HEK293 (cell line): ENCODE measurements around the gene MAP3K6.

Source experiments
- CTCF ChIA-PET: fragments of 350-600 bp; formaldehyde crosslinking; extraction: SDS; loops from one replicate; lab custom pipeline; 2021; ENCODE audit warnings: antibody characterized with exemption; lab: Yijun Ruan, JAX
- POLR2A ChIA-PET: fragments of 300-600 bp; formaldehyde crosslinking; extraction: SDS; loops from one replicate; lab custom pipeline; 2020; ENCODE audit warnings: antibody characterized with exemption, inconsistent platforms; lab: Yijun Ruan, JAX
- H3K27ac ChIP-seq: fragments of 200-500 bp; sonication (Bioruptor generic); 2 replicates; pipeline ENCODE4 v1.5.1; 2014; ENCODE audit warnings: low read depth, low read length, control low read depth, inconsistent platforms; ENCODE audit errors: extremely low read depth
- H3K36me3 ChIP-seq, 2 experiments: fragments of 200-500 bp in 1 of 2; sonication (Bioruptor generic) in 1 of 2; 1 replicate in 1 of 2; 2 replicates in 1 of 2; pipeline ENCODE4 v1.5.1; 2014 to 2017; ENCODE audit warnings: inconsistent platforms in 2 of 2, low read length in 2 of 2; ENCODE audit not compliant: control insufficient read depth in 2 of 2, insufficient read depth in 1 of 2
- H3K4me1 ChIP-seq: fragments of 200-500 bp; sonication (Bioruptor generic); 2 replicates; pipeline ENCODE4 v1.5.1; 2014; ENCODE audit warnings: mild to moderate bottlenecking, low read length, inconsistent platforms; ENCODE audit not compliant: control insufficient read depth, insufficient read depth
- H3K4me3 ChIP-seq: 2 replicates; pipeline ENCODE4 v1.5.1; 2011; ENCODE audit warnings: low read depth, mild to moderate bottlenecking, control low read depth, low read length, moderate library complexity
- H3K9me3 ChIP-seq: fragments of 200-500 bp; sonication (Bioruptor generic); 2 replicates; pipeline ENCODE4 v1.5.1; 2014; ENCODE audit warnings: low read depth, low read length, inconsistent platforms; ENCODE audit not compliant: control insufficient read depth, insufficient read depth
- BCL11B ChIP-seq: fragments of 450-650 bp; formaldehyde crosslinking; IDR thresholded peaks from 2 replicates; pipeline ENCODE4 v1.5.1; 2016; ENCODE audit warnings: low read depth, missing biosample characterization, missing genetic modification characterization
- EGR2 ChIP-seq: fragments of 450-650 bp; formaldehyde crosslinking; IDR thresholded peaks from 2 replicates; pipeline ENCODE4 v1.5.1; 2016; ENCODE audit warnings: low read depth, missing biosample characterization, missing genetic modification characterization
- MEIS1 ChIP-seq: sonication (generic); formaldehyde crosslinking; IDR thresholded peaks from 2 replicates; pipeline ENCODE4 v1.8.1; 2022; ENCODE audit warnings: missing genetic modification reagents, mild to moderate bottlenecking, borderline replicate concordance
- MYNN ChIP-seq: fragments of 450-650 bp; formaldehyde crosslinking; IDR thresholded peaks from 2 replicates; pipeline ENCODE4 v1.5.1; 2016; ENCODE audit warnings: missing biosample characterization, missing genetic modification characterization, borderline replicate concordance
- ZBTB17 ChIP-seq: fragments of 450-650 bp; formaldehyde crosslinking; IDR thresholded peaks from 2 replicates; pipeline ENCODE4 v1.5.1; 2016; ENCODE audit warnings: missing biosample characterization, missing genetic modification characterization
- ZEB2 ChIP-seq: fragments of 450-650 bp; formaldehyde crosslinking; IDR thresholded peaks from 2 replicates; pipeline ENCODE4 v1.5.1; 2016; ENCODE audit warnings: missing biosample characterization, missing genetic modification characterization
- ZFHX2 ChIP-seq: fragments of 450-650 bp; formaldehyde crosslinking; conservative IDR thresholded peaks from 2 replicates; pipeline ENCODE4 v1.5.1; 2016; ENCODE audit warnings: missing biosample characterization, missing genetic modification characterization
- ZFP3 ChIP-seq: fragments of 450-650 bp; formaldehyde crosslinking; IDR thresholded peaks from 2 replicates; pipeline ENCODE4 v1.5.1; 2016; ENCODE audit warnings: low read depth, missing biosample characterization, missing genetic modification characterization
- ZNF18 ChIP-seq: fragments of 450-650 bp; formaldehyde crosslinking; IDR thresholded peaks from 2 replicates; pipeline ENCODE4 v1.5.1; 2016; ENCODE audit warnings: missing biosample characterization, missing genetic modification characterization
- ZNF223 ChIP-seq: fragments of 450-650 bp; formaldehyde crosslinking; IDR thresholded peaks from 2 replicates; pipeline ENCODE4 v1.5.1; 2016; ENCODE audit warnings: missing biosample characterization, missing genetic modification characterization
- ZNF311 ChIP-seq: fragments of 450-650 bp; formaldehyde crosslinking; IDR thresholded peaks from 2 replicates; pipeline ENCODE4 v1.5.1; 2017; ENCODE audit warnings: missing biosample characterization, missing genetic modification characterization, borderline replicate concordance
- ZNF366 ChIP-seq: fragments of 450-650 bp; formaldehyde crosslinking; conservative IDR thresholded peaks from 2 replicates; pipeline ENCODE4 v1.5.1; 2016; ENCODE audit warnings: missing biosample characterization, missing genetic modification characterization
- ZNF473 ChIP-seq: fragments of 450-650 bp; formaldehyde crosslinking; IDR thresholded peaks from 2 replicates; pipeline ENCODE4 v1.5.1; 2017; ENCODE audit warnings: missing biosample characterization, missing genetic modification characterization
- ZNF639 ChIP-seq: fragments of 450-650 bp; formaldehyde crosslinking; IDR thresholded peaks from 2 replicates; pipeline ENCODE4 v1.5.1; 2016; ENCODE audit warnings: missing biosample characterization, missing genetic modification characterization
- ZNF658 ChIP-seq: fragments of 450-650 bp; formaldehyde crosslinking; IDR thresholded peaks from 2 replicates; pipeline ENCODE4; 2016; ENCODE audit warnings: missing biosample characterization, missing genetic modification characterization
- ZSCAN4 ChIP-seq: fragments of 450-650 bp; formaldehyde crosslinking; IDR thresholded peaks from 2 replicates; pipeline ENCODE4 v1.5.1; 2017; ENCODE audit warnings: missing biosample characterization, missing genetic modification characterization
- TF ChIP-seq, protein P1 (sequence below): fragments of 450-650 bp; formaldehyde crosslinking; IDR thresholded peaks from 2 replicates; pipeline ENCODE4 v1.5.1; 2016; ENCODE audit warnings: missing biosample characterization, missing genetic modification characterization

Gene MAP3K6

GRCh38 chr1:27400082-27400962 is 33.6 kb upstream of the MAP3K6 start:
- H3K36me3 ChIP-seq = peaks cover 0 to 12% of the 10 kb centered on the region in 2 experiments; a peak in 1 of 3 replicates
- TF ChIP-seq ZSCAN4 (tag by site-specific recombination) (peak; percentile 56; the same call in 1 of the 2 replicates), ZNF311 (tag by site-specific recombination) (no peak)
- no peak overlapping the region for H3K27ac ChIP-seq
- H3K4me3 ChIP-seq = no peak overlapping the region
- H3K9me3 ChIP-seq = no peaks in the 10 kb centered on the region
- H3K4me1 ChIP-seq = no peaks in the 10 kb centered on the region
- ChIA-PET POLR2A (interaction anchor here (0.9 kb wide), 1 partner anchor 35 kb away, joined by 5 read pairs; no protein-coding TSS in a partner anchor), CTCF (interaction anchor here (0.6 to 7.4 kb wide), 2 partner anchors 102 to 168 kb away, joined by 3 to 202 read pairs; no protein-coding TSS in a partner anchor)

DNA sequence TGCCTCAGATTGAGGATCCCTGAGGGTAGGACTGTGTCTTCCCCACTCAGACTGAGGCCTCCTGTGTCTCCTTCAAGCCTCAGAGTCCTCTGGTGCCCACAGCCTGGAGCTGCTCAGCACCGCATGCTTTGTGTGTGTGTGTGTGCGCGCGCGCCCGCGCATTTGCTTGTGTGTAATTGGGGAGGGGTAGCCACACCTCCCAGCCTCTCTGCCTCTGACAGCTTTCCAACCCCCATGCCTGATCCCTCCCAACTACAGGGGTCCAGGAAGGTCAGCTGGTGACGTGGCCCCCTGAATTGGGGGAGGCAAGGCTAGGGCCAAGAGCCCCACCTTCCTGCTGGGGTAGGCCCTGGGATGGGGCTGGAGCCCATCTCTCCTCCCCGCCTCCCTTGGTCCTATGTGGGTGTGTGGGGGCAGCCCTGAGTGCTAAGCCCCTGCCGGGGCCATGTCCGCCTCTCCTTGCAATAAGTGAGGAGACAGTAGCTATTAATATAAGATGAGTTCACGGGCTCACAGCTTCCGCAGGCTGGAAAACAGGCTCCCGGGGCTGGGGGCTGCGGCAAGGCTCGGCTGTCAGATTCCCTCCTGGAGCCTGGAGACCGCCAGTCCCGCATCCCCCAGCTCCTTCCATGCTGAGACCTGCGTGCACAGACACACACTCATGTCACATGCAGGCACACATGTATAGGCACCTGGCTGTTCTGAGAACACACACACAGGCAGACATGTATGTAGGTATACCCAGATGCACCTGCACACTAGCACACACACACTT is 32.7 kb upstream of the MAP3K6 start:
- peaks cover 0 to 6% of the 10 kb centered on the region in 2 experiments; a peak in 1 of 3 replicates for H3K36me3 ChIP-seq
- H3K4me1 ChIP-seq = no peaks in the 10 kb centered on the region
- POLR2A ChIA-PET = interaction anchor here (0.6 to 0.8 kb wide), 2 partner anchors 21 to 102 kb away, joined by 3 to 8 read pairs; no protein-coding TSS in a partner anchor
- no peaks in the 10 kb centered on the region for H3K9me3 ChIP-seq
- CTCF ChIA-PET = interaction anchor here (0.7 to 7.4 kb wide), 4 partner anchors 17 to 208 kb away, joined by 3 to 202 read pairs (median 6); no protein-coding TSS in a partner anchor
- H3K4me3 ChIP-seq = no peak overlapping the region
- no peak for TF ChIP-seq ZEB2 (tag by site-specific recombination)
- TF ChIP-seq EGR2 = 0 out of 2 replicates have a peak, but pooled peaks have one; percentile 9
- peak; percentile 58 for TF ChIP-seq ZFHX2
- TF ChIP-seq, all 188 proteins: peak for 2
- H3K27ac ChIP-seq = no peak overlapping the region

- Histone ChIP-seq H3K9me3 (no peaks in the 10 kb centered on the region), H3K36me3 (no peaks in the 10 kb centered on the region), H3K4me3 (no peak overlapping the region), H3K4me1 (no peaks in the 10 kb centered on the region), H3K27ac (no peak overlapping the region)
- CTCF ChIA-PET = interaction anchor here (0.5 to 7.4 kb wide), 8 partner anchors 9 to 209 kb away, joined by 3 to 202 read pairs (median 4); no protein-coding TSS in a partner anchor
- TF ChIP-seq MEIS1 (CRISPR knock-in tag) = no peak
- no peak for TF ChIP-seq ZFP3 (tag by site-specific recombination)
- no peak for TF ChIP-seq ZNF473 (tag by site-specific recombination)
- TF ChIP-seq ZNF639 = no peak
- no peak for TF ChIP-seq ZBTB17 (tag by site-specific recombination)
- TF ChIP-seq ZNF18 (tag by site-specific recombination) = no peak
- TF ChIP-seq MYNN (tag by site-specific recombination) = no peak
- no peak for TF ChIP-seq BCL11B (tag by site-specific recombination)
- TF ChIP-seq, protein P1, sequence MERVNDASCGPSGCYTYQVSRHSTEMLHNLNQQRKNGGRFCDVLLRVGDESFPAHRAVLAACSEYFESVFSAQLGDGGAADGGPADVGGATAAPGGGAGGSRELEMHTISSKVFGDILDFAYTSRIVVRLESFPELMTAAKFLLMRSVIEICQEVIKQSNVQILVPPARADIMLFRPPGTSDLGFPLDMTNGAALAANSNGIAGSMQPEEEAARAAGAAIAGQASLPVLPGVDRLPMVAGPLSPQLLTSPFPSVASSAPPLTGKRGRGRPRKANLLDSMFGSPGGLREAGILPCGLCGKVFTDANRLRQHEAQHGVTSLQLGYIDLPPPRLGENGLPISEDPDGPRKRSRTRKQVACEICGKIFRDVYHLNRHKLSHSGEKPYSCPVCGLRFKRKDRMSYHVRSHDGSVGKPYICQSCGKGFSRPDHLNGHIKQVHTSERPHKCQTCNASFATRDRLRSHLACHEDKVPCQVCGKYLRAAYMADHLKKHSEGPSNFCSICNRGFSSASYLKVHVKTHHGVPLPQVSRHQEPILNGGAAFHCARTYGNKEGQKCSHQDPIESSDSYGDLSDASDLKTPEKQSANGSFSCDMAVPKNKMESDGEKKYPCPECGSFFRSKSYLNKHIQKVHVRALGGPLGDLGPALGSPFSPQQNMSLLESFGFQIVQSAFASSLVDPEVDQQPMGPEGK (tag by site-specific recombination) = no peak
- TF ChIP-seq ZNF223 (tag by site-specific recombination) = no peak
- no peak for TF ChIP-seq ZNF658 (tag by site-specific recombination)
- no peak for TF ChIP-seq ZNF366 (tag by site-specific recombination)
- POLR2A ChIA-PET = interaction anchor here (0.6 kb wide), 1 partner anchor 22 kb away, joined by 8 read pairs; no protein-coding TSS in a partner anchor
Observed at GRCh38 chr1:27398405-27399149, 31.8 kb upstream of the MAP3K6 start.
